Measurements from ENCODE around the gene PYGM.

PYGM gene

DNA sequence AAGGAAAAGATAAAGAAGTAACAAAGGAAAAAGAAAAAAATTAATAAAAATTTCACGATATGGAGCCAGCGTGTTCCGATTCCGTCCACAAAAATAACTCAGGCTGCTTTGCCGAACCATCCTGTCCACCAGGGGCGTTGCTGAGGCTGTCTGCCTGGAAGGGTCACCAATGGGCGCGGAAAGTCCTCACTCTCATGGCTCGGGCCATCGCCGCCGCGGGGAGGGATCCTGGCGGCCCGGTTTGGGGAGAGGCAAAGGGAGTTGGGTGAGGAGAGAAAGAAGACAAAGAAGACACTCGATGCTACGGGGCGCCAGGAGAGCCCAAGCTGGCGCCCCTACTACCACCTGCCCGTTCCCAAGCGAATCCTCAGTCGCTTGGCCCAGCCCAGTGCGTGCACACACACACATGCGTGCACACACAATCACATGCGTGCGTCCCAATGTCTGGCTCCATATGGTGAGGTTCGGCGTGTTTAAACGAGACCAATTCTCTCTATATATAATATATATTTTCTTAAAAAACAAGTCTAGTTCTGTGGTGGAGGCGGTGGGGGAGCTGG, 5.6 kb upstream of the PYGM start:
- Histone ChIP-seq H3K9ac (ENCODE audit: insufficient read length, low read depth) (no peak overlapping the region), H3K27me3 (ENCODE audit: insufficient read depth, insufficient read length) (no peaks in the 10 kb centered on the region), H3K4me3 (ENCODE audit: insufficient read length, low read depth) (no peak overlapping the region), H3K4me1 (ENCODE audit: insufficient read depth, insufficient read length) (peaks cover 46% of the 10 kb centered on the region), H3K36me3 (ENCODE audit: insufficient read depth, insufficient read length, low read length) (peaks cover 79% of the 10 kb centered on the region), H3K9me3 (ENCODE audit: insufficient read depth, low read length) (no peaks in the 10 kb centered on the region)
- no peak for TF ChIP-seq YY1 (IDR thresholded peaks at IDR 0.05; ENCODE audit: insufficient read depth, insufficient read length)
- TF ChIP-seq ZNF274 (IDR thresholded peaks at IDR 0.05; ENCODE audit: low read depth, low read length) = no peak
- no peak for DNase-seq (ENCODE audit: low read depth, low spot score)

- TF ChIP-seq ZNF274 (IDR thresholded peaks at IDR 0.05; ENCODE audit: low read depth, low read length) (no peak), YY1 (IDR thresholded peaks at IDR 0.05; ENCODE audit: insufficient read depth, insufficient read length) (no peak)
- H3K9me3 ChIP-seq (ENCODE audit: insufficient read depth, low read length) = no peaks in the 10 kb centered on the region
- H3K36me3 ChIP-seq (ENCODE audit: insufficient read depth, insufficient read length, low read length) = peaks cover 73% of the 10 kb centered on the region
- H3K4me3 ChIP-seq (ENCODE audit: insufficient read length, low read depth) = no peak overlapping the region
- DNase-seq (ENCODE audit: low read depth, low spot score) = no peak
- peaks cover 52% of the 10 kb centered on the region for H3K4me1 ChIP-seq (ENCODE audit: insufficient read depth, insufficient read length)
- no peak overlapping the region for H3K9ac ChIP-seq (ENCODE audit: insufficient read length, low read depth)
- H3K27me3 ChIP-seq (ENCODE audit: insufficient read depth, insufficient read length) = no peaks in the 10 kb centered on the region
These were observed 5.0 kb upstream of the PYGM start for GRCh38 chr11:64764753-64765152.

DNA sequence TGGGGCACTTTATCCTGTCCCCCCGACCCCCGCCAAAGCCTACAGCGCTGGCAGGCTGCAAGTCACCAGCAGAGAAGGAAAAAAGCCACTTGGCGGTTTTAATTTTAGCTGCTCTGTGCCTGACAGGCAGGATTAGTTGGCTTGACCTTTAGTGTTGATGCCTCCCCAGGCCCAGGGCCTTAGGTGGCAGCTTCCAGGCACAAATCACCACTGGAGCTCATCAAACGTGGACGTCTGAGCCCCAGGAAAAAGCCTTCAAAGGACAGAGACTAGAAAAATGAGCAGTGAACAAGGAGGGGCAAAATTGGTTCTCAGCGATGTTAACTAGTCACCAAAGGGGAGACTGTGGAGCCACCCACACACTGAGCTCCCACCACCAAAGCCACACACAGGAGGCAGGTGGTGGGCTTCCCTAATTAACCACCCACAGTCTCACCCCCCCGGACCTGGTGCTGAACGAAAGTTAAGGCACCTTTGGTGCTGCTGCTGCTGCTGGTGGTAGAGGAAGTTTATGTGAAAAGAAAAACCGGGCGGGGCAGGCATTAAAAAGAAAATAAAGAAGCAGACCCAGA, 4.4 kb upstream of the PYGM start:
- Histone ChIP-seq H3K4me3 (ENCODE audit: insufficient read length, low read depth) (no peak overlapping the region), H3K27me3 (ENCODE audit: insufficient read depth, insufficient read length) (no peaks in the 10 kb centered on the region), H3K36me3 (ENCODE audit: insufficient read depth, insufficient read length, low read length) (peaks cover 67% of the 10 kb centered on the region), H3K9ac (ENCODE audit: insufficient read length, low read depth) (peak overlapping the region; percentile 65), H3K4me1 (ENCODE audit: insufficient read depth, insufficient read length) (peaks cover 58% of the 10 kb centered on the region), H3K9me3 (ENCODE audit: insufficient read depth, low read length) (no peaks in the 10 kb centered on the region)
- no peak for DNase-seq (ENCODE audit: low read depth, low spot score)
- no peak for TF ChIP-seq SUZ12 (IDR thresholded peaks at IDR 0.05; ENCODE audit: extremely low read depth, insufficient read depth, insufficient read length)
- TF ChIP-seq ZNF274 (IDR thresholded peaks at IDR 0.05; ENCODE audit: low read depth, low read length) = no peak
- TF ChIP-seq YY1 (IDR thresholded peaks at IDR 0.05; ENCODE audit: insufficient read depth, insufficient read length) = no peak

DNA sequence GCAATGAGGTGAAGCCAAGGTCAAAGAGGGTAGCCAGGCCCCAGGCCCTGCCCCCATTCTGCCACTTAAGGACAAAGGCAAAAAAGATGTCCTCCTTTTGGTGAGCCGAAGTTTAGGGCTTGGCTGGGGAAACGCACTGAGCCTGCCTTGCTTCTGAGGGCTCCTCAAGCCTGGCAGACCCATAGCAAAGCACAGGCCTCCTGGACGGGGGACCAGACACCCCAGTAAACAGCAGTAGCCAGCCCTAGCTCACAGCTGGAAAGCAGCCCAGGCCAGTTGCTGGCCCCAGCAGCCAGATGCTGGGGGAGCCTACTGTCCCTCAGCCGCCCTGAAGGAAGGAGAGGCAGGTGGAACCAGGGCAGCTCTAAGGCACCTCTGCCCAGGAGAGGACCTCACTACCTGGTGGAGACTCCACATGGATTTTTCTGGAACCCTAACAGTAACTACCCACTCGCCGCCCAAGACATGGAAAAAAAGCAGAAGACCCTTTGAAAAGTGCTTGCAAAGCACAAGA, 3.8 kb upstream of the PYGM start:
- Histone ChIP-seq H3K9ac (ENCODE audit: insufficient read length, low read depth) (peak overlapping the region; percentile 65), H3K4me1 (ENCODE audit: insufficient read depth, insufficient read length) (peaks cover 59% of the 10 kb centered on the region), H3K4me3 (ENCODE audit: insufficient read length, low read depth) (no peak overlapping the region), H3K9me3 (ENCODE audit: insufficient read depth, low read length) (no peaks in the 10 kb centered on the region), H3K36me3 (ENCODE audit: insufficient read depth, insufficient read length, low read length) (peaks cover 61% of the 10 kb centered on the region), H3K27me3 (ENCODE audit: insufficient read depth, insufficient read length) (no peaks in the 10 kb centered on the region)
- DNase-seq (ENCODE audit: low read depth, low spot score) = no peak
- TF ChIP-seq ZNF274 (IDR thresholded peaks at IDR 0.05; ENCODE audit: low read depth, low read length) = no peak

DNA sequence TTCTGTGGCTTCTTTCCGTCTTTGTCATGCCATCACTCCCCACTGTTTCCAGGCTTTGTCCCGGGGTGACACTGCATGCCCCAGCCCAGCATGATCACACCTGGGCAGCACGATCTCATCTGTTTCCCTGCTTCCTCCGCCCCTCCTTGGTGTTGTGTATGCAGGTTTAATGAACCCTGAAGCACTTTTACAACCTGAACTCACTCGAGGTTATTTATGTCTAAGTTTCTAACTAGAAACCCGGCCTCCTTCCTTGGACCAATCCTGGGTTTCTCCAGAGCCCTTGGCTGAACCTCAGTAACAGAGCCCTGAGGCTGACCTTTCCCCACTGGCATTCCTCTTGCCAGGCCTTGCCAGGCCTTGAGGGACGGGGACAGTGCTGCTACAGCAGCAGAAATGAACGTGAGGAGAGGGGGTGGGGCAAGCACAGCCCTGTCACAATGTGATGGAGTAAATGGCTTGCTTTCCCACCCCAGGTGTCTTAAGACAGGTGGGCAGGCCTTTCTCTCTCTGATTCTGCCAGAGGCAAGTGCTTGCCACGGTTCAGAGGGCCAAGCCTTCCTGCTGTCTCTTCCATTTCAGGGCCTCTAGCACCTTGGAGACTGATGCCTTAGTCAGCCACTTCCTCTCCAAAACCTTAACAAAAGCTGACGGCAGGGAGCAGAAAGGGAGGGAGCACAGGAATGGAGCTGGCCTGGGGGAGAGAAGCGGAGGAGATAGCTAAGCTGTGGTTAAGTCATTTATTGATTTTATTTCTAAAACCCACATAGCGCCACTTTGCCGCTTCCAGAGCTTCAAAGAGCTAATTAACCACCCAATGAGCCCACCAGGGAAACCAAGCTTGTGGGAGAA, 3.1 kb upstream of the PYGM start:
- peaks cover 59% of the 10 kb centered on the region for H3K4me1 ChIP-seq (ENCODE audit: insufficient read depth, insufficient read length)
- H3K4me3 ChIP-seq (ENCODE audit: insufficient read length, low read depth) = no peak overlapping the region
- no peaks in the 10 kb centered on the region for H3K9me3 ChIP-seq (ENCODE audit: insufficient read depth, low read length)
- TF ChIP-seq YY1 (IDR thresholded peaks at IDR 0.05; ENCODE audit: insufficient read depth, insufficient read length) (no peak), SUZ12 (IDR thresholded peaks at IDR 0.05; ENCODE audit: extremely low read depth, insufficient read depth, insufficient read length) (no peak), ZNF274 (IDR thresholded peaks at IDR 0.05; ENCODE audit: low read depth, low read length) (no peak)
- H3K9ac ChIP-seq (ENCODE audit: insufficient read length, low read depth) = peak overlapping the region; percentile 65
- peak; percentile 70 for DNase-seq (ENCODE audit: low read depth, low spot score)
- H3K27me3 ChIP-seq (ENCODE audit: insufficient read depth, insufficient read length) = no peaks in the 10 kb centered on the region
- H3K36me3 ChIP-seq (ENCODE audit: insufficient read depth, insufficient read length, low read length) = peaks cover 55% of the 10 kb centered on the region

DNA sequence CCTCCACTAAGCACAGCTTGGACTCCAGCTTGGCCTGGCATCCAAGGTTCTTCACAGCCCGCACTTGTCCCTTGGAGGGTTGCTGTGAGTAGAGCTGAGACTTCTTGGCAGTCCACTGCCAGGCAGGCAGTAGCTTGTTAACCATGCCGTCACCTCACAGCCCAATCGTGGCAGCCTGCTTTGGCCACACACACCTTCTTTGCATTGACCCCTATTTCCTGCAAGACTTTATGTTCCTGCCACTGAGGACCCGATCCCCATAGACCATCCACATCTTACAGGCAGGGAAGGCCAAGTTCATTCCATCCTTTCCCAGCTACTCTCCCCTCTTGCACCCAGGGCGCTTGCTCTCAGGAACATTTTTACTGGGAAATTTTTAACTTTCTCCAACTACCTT, 2.5 kb upstream of the PYGM start:
- Histone ChIP-seq H3K4me3 (ENCODE audit: insufficient read length, low read depth) (no peak overlapping the region), H3K36me3 (ENCODE audit: insufficient read depth, insufficient read length, low read length) (peaks cover 48% of the 10 kb centered on the region), H3K4me1 (ENCODE audit: insufficient read depth, insufficient read length) (peaks cover 55% of the 10 kb centered on the region), H3K9me3 (ENCODE audit: insufficient read depth, low read length) (no peaks in the 10 kb centered on the region), H3K27me3 (ENCODE audit: insufficient read depth, insufficient read length) (no peaks in the 10 kb centered on the region), H3K9ac (ENCODE audit: insufficient read length, low read depth) (peak overlapping the region; percentile 14)
- TF ChIP-seq YY1 (IDR thresholded peaks at IDR 0.05; ENCODE audit: insufficient read depth, insufficient read length) (no peak), ZNF274 (IDR thresholded peaks at IDR 0.05; ENCODE audit: low read depth, low read length) (no peak)
- no peak for DNase-seq (ENCODE audit: low read depth, low spot score)

DNA sequence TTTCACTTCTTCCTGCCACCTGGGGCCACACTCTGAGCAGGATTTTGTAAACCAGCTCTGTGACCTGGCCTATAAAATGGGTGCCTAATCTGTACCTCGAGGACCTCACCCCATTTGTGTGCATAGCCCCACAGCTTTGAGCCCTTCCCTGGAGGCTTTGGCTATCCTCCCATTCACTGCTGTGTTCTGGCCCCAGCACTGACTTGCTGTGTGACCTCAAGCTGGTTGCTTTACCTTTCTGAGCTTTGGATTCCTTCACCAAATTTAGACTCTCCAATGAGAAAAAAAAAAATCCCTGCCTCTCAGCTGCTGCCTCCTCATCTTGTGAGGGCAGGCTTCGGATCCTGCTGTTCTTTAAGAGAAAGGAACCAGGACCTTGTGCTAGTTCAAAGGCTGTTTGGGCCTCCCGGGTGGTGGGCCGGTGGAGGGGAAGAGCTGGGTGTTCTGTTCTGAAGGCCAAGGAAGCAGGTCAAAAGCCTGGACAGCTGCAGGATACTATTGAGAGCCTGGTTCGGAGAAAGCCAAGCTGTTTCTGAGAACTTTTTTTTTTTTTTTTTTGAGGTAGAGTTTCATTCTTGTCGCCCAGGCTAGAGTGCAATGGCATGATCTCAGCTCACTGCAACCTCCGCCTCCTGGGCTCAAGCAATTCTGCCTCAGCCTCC, 1.1 kb upstream of the PYGM start:
- H3K9me3 ChIP-seq (ENCODE audit: insufficient read depth, low read length) = no peaks in the 10 kb centered on the region
- TF ChIP-seq ZNF274 (IDR thresholded peaks at IDR 0.05; ENCODE audit: low read depth, low read length) (no peak), YY1 (IDR thresholded peaks at IDR 0.05; ENCODE audit: insufficient read depth, insufficient read length) (no peak), SUZ12 (IDR thresholded peaks at IDR 0.05; ENCODE audit: extremely low read depth, insufficient read depth, insufficient read length) (no peak)
- H3K4me1 ChIP-seq (ENCODE audit: insufficient read depth, insufficient read length) = peaks cover 49% of the 10 kb centered on the region
- H3K4me3 ChIP-seq (ENCODE audit: insufficient read length, low read depth) = no peak overlapping the region
- H3K9ac ChIP-seq (ENCODE audit: insufficient read length, low read depth) = peak overlapping the region; percentile 42
- H3K36me3 ChIP-seq (ENCODE audit: insufficient read depth, insufficient read length, low read length) = peaks cover 36% of the 10 kb centered on the region
- no peaks in the 10 kb centered on the region for H3K27me3 ChIP-seq (ENCODE audit: insufficient read depth, insufficient read length)
- DNase-seq (ENCODE audit: low read depth, low spot score) = no peak
